Peyer's patch (tissue), 4 donors: ENCODE results near the gene SHLD3. TPM values are rescaled to one million over a fixed set of nuclear protein-coding genes. Genes with fewer than 3 reads are reported as not detected.
"Not testable (repeated sequence)": the region's sequence is repeated elsewhere in the genome, so short reads cannot be mapped to it uniquely, and the experiment has no call there.

Source experiments
- DNase-seq, 3 donors: peaks; one replicate each; pipeline ENCODE4 v3.0.0-alpha.2; 2017 to 2019
- H3K27ac ChIP-seq, 4 donors: fragments of 200-600 bp; sonication (generic); one replicate each; pipeline ENCODE4 v1.5.1; 2016 to 2019
- H3K27me3 ChIP-seq, 2 donors: fragments of 200-600 bp; sonication (generic); one replicate each; pipeline ENCODE4 v1.5.1; 2019
- H3K36me3 ChIP-seq, 3 donors: fragments of 200-600 bp; sonication (generic); one replicate each; pipeline ENCODE4 v1.5.1; 2016 to 2019
- H3K4me1 ChIP-seq, 4 donors: fragments of 200-600 bp; sonication (generic); one replicate each; pipeline ENCODE4 v1.5.1; 2016 to 2019
- H3K4me3 ChIP-seq, 4 donors: fragments of 200-600 bp; sonication (generic); 1 replicate in 3 of 4; 2 replicates in 1 of 4; pipeline ENCODE4 v1.5.1; 2016 to 2019; ENCODE audit warnings: mild to moderate bottlenecking in 1 of 4
- H3K9me3 ChIP-seq, 4 donors: fragments of 200-600 bp; sonication (generic); one replicate each; pipeline ENCODE4 v1.5.1; 2016 to 2019; ENCODE audit warnings: mild to moderate bottlenecking in 1 of 4
- POLR2A ChIP-seq, 2 donors: fragments of 450-650 bp; IDR thresholded peaks; one replicate each; pipeline ENCODE4 v1.5.1; 2017; ENCODE audit warnings: antibody characterized with exemption in 2 of 2, mild to moderate bottlenecking in 2 of 2, moderate library complexity in 2 of 2
- total RNA-seq, 4 donors: library from RNA; depleted of rRNA; stranded (reverse); fragments of >200 nt; gene quantifications; one replicate each; pipeline ENCODE4 v1.1.0, GENCODE V29; 2016
- TF ChIP-seq, protein P1 (sequence below), 6 experiments: fragments of 450-650 bp in 4 of 6; fragments of 200-600 bp in 2 of 6; sonication (generic) in 1 of 6; IDR thresholded peaks; one replicate each; pipeline ENCODE4 v1.5.1; 2017 to 2019; ENCODE audit warnings: antibody characterized with exemption in 6 of 6, mild to moderate bottlenecking in 3 of 6, moderate library complexity in 1 of 6

The SHLD3 gene
- total RNA-seq, 4 donors from 2014 or later = 3.3 to 7.4 (median 3.6) TPM

DNA sequence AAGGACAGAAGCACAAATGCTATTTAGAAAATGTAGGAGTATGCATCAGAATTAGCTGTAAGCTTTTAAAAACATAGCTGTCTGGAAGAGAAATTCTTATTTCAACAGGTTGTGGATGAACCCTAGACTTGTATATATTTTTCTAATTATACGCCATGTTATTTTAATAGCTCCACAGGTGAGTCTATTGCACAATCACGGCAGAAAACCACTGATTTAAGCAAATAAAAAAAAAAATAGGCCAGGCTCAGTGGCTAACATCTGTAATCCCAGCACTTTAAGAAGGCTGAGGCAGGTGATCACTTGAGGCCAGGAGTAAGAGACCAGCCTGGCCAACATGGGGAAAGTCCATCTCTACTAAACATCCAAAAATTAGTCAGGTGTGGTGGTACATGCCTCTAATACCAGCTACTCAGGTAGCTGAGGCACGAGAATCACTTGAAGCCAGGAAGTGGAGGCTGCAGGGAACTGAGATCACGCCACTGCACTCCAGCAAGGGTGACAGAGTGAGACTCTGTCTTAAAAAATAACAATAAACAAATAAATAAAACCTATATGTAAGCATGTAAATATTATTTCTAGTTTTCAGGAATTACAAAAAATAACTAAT lies 12.4 kb upstream of the SHLD3 start:
- no peaks in the 10 kb centered on the region for H3K4me1 ChIP-seq
- no peak overlapping the region for H3K27ac ChIP-seq
- DNase-seq = no peak
- no peaks in the 10 kb centered on the region for H3K27me3 ChIP-seq
- no peak overlapping the region for H3K4me3 ChIP-seq
- H3K36me3 ChIP-seq = peaks cover 0 to 74% (median 0%) of the 10 kb centered on the region in 3 donors
- TF ChIP-seq POLR2A (IDR thresholded peaks at IDR 0.05) = no peak
- TF ChIP-seq, protein P1, sequence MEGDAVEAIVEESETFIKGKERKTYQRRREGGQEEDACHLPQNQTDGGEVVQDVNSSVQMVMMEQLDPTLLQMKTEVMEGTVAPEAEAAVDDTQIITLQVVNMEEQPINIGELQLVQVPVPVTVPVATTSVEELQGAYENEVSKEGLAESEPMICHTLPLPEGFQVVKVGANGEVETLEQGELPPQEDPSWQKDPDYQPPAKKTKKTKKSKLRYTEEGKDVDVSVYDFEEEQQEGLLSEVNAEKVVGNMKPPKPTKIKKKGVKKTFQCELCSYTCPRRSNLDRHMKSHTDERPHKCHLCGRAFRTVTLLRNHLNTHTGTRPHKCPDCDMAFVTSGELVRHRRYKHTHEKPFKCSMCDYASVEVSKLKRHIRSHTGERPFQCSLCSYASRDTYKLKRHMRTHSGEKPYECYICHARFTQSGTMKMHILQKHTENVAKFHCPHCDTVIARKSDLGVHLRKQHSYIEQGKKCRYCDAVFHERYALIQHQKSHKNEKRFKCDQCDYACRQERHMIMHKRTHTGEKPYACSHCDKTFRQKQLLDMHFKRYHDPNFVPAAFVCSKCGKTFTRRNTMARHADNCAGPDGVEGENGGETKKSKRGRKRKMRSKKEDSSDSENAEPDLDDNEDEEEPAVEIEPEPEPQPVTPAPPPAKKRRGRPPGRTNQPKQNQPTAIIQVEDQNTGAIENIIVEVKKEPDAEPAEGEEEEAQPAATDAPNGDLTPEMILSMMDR (IDR thresholded peaks at IDR 0.05) = no peak
- no peaks in the 10 kb centered on the region for H3K9me3 ChIP-seq

DNA sequence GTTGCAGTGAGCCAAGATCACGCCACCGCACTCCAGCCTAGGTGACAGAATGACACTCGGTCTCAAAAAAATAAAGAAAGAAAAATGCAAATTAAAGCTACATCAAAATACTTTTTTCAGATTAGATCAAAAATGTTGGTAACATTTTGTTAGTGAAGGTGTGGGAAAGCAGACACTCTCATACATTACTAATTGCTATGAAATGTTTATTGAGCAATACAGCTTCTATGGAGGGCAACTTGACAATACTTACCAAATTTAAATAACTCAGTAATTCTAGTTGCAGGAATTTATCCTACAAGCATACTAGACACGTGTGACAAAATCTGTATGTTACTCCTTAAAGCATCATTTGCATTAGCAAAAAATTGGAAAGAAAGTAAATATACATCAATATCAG lies 4.8 kb upstream of the SHLD3 start:
- Histone ChIP-seq H3K36me3 (peaks cover 0 to 13% (median 0%) of the 10 kb centered on the region in 3 donors), H3K4me1 (peaks cover 0 to 17% (median 6%) of the 10 kb centered on the region in 4 donors), H3K27me3 (no peaks in the 10 kb centered on the region), H3K27ac (no peak overlapping the region), H3K4me3 (no peak overlapping the region), H3K9me3 (no peaks in the 10 kb centered on the region)
- no peak for TF ChIP-seq POLR2A (IDR thresholded peaks at IDR 0.05)
- TF ChIP-seq, protein P1 (IDR thresholded peaks at IDR 0.05) = no peak
- DNase-seq = no peak

DNA sequence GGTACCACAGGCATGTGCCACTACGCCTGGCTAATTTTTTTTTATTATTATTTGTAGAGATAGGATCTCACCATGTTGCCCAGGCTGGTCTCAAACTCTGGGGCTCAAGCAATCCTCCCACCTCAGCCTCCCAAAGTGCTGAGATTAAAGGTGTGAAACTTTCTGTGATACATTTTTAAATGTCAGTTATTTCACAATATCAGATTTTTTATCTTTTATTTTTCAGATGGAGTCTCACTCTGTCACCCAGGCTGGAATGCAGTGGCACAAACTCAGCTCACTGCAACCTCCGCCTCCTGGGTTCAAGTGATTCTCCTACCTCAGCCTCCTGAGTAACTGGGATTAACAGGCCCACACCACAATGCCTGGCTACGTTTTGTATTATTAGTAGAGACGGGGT lies 2.9 kb upstream of the SHLD3 start:
- H3K4me1 ChIP-seq = peaks cover 0 to 32% (median 10%) of the 10 kb centered on the region in 4 donors
- not testable (repeated sequence) for H3K4me3 ChIP-seq, H3K27ac ChIP-seq, H3K9me3 ChIP-seq, H3K27me3 ChIP-seq, DNase-seq, H3K36me3 ChIP-seq

DNA sequence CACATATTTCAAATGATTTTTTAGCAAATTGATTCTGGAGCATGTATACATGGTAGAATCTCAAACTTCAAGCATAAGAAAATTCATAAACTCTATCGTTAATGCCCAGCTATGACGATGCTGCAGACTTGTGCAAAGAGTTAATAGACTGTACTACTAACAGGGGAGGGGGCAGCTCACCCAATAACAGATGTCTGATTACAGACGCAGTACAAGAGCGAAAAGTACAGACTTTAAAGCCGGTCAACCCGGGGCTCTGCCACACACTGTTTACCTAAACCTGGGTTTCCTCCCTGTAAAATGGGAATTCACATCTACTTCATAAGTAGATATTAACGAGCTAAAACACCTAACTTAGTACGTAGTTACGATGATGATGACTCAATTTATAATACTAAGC lies 1.3 kb upstream of the SHLD3 start:
- peak overlapping the region; percentile 65 to 96 (median 76) for H3K4me3 ChIP-seq
- no peaks in the 10 kb centered on the region for H3K9me3 ChIP-seq
- no peak for DNase-seq
- peaks cover 0 to 32% (median 10%) of the 10 kb centered on the region in 4 donors for H3K4me1 ChIP-seq
- no peaks in the 10 kb centered on the region for H3K36me3 ChIP-seq
- peak overlapping the region in 3 of 4 donors; percentile 77 to 91 (median 82) for H3K27ac ChIP-seq
- TF ChIP-seq, protein P1 (IDR thresholded peaks at IDR 0.05) = no peak
- TF ChIP-seq POLR2A (IDR thresholded peaks at IDR 0.05) = no peak
- no peaks in the 10 kb centered on the region for H3K27me3 ChIP-seq

GRCh38 chr5:65624025-65624570 lies 729 bp upstream of the SHLD3 start, which contains the start of gene TRIM23:
Gene TRIM23, minus strand, starts transcription at chr5:65624333. Its CDS starts 59 bp downstream, at chr5:65624274.
- TF ChIP-seq, protein P1 (IDR thresholded peaks at IDR 0.05) = peak in 1 of 6 experiments; percentile 13
- peak in 1 of 2 donors; percentile 34 for TF ChIP-seq POLR2A (IDR thresholded peaks at IDR 0.05)
- H3K27me3 ChIP-seq = no peaks in the 10 kb centered on the region
- peak within 1 kb of the TSS; percentile 65 to 96 (median 76) for H3K4me3 ChIP-seq
- no peaks in the 10 kb centered on the region for H3K9me3 ChIP-seq
- H3K36me3 ChIP-seq = peaks cover 0 to under 1% (median 0%) of the 10 kb centered on the region in 3 donors
- peak; percentile 89 to 97 (median 90) for DNase-seq
- H3K4me1 ChIP-seq = peaks cover 0 to 32% (median 10%) of the 10 kb centered on the region in 4 donors
- H3K27ac ChIP-seq = peak within 1 kb of the TSS; percentile 76 to 91 (median 80)

- Histone ChIP-seq H3K9me3 (no peaks in the 10 kb centered on the region), H3K27me3 (no peaks in the 10 kb centered on the region), H3K27ac (no peak overlapping the region), H3K36me3 (peaks cover 0 to 11% (median 0%) of the 10 kb centered on the region in 3 donors), H3K4me1 (peaks cover 0 to 32% (median 10%) of the 10 kb centered on the region in 4 donors), H3K4me3 (peak overlapping the region; percentile 65 to 96 (median 76))
- TF ChIP-seq, protein P1 (IDR thresholded peaks at IDR 0.05) = no peak
- TF ChIP-seq POLR2A (IDR thresholded peaks at IDR 0.05) = no peak
- no peak for DNase-seq
These were observed 916 bp downstream of the SHLD3 start for GRCh38 chr5:65625743-65626142.
